SIG-M5 (cell line): ENCODE data around the gene SLC6A3.
"Not testable (repeated sequence)": the region's sequence is repeated elsewhere in the genome, so short reads cannot be mapped to it uniquely, and the experiment has no call there.

Experiments used
- DNase-seq: peaks from one replicate; lab custom pipeline; 2025; lab: John Stamatoyannopoulos, UW

Gene SLC6A3

GRCh38 chr5:1477341-1477740, 32.1 kb upstream of the SLC6A3 start:
- no peak for DNase-seq

- DNase-seq = no peak
These were observed 31.7 kb upstream of the SLC6A3 start for GRCh38 chr5:1476967-1477310.

- DNase-seq = no peak
These were observed 31.1 kb upstream of the SLC6A3 start for GRCh38 chr5:1476181-1476966.

- DNase-seq = not testable (repeated sequence)
These were observed 30.3 kb upstream of the SLC6A3 start for GRCh38 chr5:1475544-1475900.

GRCh38 chr5:1474866-1475543, 29.8 kb upstream of the SLC6A3 start:
- DNase-seq = no peak

GRCh38 chr5:1474183-1474839, 29.1 kb upstream of the SLC6A3 start:
- DNase-seq = no peak

GRCh38 chr5:1473746-1474145, 28.5 kb upstream of the SLC6A3 start:
- DNase-seq = no peak

GRCh38 chr5:1472964-1473628, 27.9 kb upstream of the SLC6A3 start:
- no peak for DNase-seq

- no peak for DNase-seq
These were observed 27.0 kb upstream of the SLC6A3 start for GRCh38 chr5:1471997-1472963.

GRCh38 chr5:1471240-1471853, 26.1 kb upstream of the SLC6A3 start:
- DNase-seq = no peak

- no peak for DNase-seq
These were observed 25.5 kb upstream of the SLC6A3 start for GRCh38 chr5:1470762-1471211.

- DNase-seq = no peak
These were observed 23.6 kb upstream of the SLC6A3 start for GRCh38 chr5:1468629-1469527.

GRCh38 chr5:1468247-1468612, 23.0 kb upstream of the SLC6A3 start:
- no peak for DNase-seq

- DNase-seq = no peak
These were observed 22.4 kb upstream of the SLC6A3 start for GRCh38 chr5:1467341-1468246.

GRCh38 chr5:1466631-1467265, 21.5 kb upstream of the SLC6A3 start:
- no peak for DNase-seq

GRCh38 chr5:1465966-1466471, 20.8 kb upstream of the SLC6A3 start:
- DNase-seq = no peak

- DNase-seq = no peak
These were observed 19.9 kb upstream of the SLC6A3 start for GRCh38 chr5:1465117-1465516.

GRCh38 chr5:1464511-1464910, 19.3 kb upstream of the SLC6A3 start:
- DNase-seq = no peak
